GM12874 (cell line): ENCODE data around the gene PPP1R36.

Experiments used
- TF ChIP-seq, protein P1 (sequence below): IDR thresholded peaks from 2 replicates; pipeline ENCODE4 v1.5.1; 2011; ENCODE audit warnings: low read depth, mild to moderate bottlenecking, control low read depth, low read length, moderate library complexity; ENCODE audit not compliant: insufficient read depth

Gene PPP1R36

DNA sequence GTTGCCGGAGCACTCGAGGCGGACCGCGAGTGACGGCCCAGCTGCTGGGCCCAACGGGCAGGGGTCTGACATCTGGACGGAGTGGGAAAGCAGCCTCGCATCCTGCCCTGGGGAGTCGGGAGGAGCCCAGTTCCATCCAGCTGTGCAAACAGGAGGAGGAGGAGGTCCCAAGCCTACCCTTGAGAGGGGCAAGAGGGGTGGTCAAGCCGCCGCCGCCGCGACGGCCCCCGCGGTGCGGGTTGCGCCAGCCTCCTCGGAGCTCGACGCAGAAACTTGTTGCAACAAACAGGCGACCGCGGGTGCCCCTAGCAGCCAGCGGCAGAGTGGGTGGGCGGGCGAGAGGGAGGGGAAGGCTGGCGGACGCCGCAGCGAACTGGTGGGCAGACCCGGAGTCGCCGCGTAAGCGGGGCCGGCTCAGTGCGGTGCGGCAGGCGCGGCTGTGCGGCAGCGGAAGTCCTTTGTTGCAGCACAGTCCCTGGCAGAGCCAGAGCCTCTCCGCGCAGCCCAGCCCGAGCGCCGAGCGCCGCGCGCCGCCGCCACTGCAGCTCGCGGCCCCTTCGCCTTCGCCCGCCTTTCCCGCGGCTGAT is 45.4 kb upstream of the PPP1R36 start, which contains the start of gene ZBTB1:
ZBTB1 (plus strand) TSS at position 461 of the 587 bp plus-strand sequence. CDS start 16,735 bp downstream, outside the sequence.
- TF ChIP-seq, protein P1, sequence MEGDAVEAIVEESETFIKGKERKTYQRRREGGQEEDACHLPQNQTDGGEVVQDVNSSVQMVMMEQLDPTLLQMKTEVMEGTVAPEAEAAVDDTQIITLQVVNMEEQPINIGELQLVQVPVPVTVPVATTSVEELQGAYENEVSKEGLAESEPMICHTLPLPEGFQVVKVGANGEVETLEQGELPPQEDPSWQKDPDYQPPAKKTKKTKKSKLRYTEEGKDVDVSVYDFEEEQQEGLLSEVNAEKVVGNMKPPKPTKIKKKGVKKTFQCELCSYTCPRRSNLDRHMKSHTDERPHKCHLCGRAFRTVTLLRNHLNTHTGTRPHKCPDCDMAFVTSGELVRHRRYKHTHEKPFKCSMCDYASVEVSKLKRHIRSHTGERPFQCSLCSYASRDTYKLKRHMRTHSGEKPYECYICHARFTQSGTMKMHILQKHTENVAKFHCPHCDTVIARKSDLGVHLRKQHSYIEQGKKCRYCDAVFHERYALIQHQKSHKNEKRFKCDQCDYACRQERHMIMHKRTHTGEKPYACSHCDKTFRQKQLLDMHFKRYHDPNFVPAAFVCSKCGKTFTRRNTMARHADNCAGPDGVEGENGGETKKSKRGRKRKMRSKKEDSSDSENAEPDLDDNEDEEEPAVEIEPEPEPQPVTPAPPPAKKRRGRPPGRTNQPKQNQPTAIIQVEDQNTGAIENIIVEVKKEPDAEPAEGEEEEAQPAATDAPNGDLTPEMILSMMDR, result no peak

DNA sequence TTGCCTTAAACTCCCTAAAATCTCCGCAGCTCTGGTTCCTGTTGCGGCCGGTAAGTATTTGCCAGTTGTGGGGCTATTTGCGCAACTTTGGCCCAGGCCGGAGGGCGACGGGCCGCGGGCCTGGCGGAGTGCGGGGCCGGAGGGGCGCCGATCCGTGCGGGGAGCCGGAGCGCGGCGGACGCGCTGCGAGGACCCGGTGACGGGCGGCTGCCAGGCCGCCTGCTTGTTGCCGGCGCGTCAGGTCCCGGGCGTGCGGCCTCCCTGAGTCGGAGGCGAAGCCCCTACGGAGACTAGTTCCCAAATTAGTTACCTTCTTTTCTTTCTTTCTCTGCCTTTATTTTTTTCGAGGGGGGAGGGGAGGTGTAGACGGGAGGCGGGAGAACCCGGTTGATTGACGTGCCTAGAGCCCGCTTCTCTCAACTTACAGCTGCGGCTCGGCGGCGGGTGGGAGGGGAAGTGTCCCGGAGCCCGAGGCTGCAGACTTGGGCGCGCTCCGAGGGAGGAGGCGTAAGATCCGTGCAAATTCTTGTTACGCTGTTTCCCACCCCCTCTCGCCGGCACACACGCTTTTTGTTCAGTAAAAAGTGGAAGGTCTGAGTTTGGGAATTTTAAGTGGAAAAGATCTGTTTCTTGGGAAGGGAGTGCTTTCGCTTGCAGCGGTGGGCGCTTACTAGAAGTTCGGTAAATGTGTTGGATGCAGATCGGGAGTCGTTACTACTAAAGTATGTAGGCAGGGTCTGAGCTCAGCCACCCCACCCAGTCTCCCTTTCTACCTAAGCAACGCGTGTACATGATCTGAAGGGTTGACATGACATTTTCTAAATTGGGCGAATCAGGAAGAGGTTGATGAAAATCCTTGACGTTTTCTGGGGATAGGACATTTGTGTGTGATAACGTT is 44.6 kb upstream of the PPP1R36 start:
- TF ChIP-seq, protein P1, result no peak

DNA sequence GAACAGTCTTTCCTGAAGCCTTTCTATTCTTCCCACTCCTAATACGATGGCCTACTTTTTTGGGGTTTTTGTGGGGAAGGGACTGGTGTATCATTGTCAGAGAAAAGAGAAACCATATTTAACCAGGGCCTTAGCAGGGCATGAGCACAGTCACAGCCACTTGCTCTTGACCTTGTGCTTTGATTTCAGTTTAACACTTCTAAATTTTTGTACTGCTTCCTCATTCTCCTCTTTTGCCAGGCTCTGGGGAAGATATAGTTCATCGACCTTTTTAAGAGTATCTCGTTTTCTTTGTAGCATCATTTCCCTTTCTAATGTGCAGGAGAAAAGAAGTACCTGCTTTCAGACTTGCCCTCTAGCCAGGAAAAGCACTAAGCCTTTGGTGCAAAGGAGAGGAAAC is 43.0 kb upstream of the PPP1R36 start:
- TF ChIP-seq, protein P1, result no peak

DNA sequence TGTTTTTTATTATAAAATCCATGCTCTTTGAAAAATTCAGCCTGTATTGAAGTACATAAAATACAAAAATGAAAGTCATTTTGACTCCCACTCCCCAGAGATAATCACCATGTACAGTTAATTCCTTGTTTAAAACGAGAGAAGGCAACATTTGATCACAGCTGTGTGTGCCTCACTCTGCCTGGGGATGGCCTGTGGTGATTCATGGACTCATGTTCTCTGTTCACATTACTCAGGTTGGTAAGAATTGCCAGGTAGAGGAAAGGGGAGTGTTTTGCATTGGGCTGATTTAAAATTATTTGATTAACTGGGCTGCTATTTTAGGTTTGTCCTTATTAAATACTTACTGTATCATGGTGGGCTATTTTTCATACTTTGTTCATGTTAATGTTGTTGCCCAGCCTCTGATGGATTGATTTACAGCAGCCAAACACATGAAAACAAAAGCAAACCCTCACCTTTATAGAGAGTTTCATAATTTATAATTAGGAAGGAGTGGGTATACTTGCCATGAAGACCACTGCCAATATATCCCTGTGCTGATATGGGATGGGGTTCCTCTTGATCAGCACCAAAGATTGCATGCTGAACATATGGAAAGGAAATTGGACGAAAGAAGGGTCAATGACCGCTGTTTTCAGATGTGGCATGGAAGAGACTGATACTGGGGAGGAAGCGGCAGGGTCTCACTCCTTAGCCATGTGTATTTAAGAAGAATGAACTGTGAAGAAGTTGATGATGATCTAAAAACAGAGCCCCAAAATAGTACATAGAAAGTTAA is 42.2 kb upstream of the PPP1R36 start:
- TF ChIP-seq, protein P1, result no peak

DNA sequence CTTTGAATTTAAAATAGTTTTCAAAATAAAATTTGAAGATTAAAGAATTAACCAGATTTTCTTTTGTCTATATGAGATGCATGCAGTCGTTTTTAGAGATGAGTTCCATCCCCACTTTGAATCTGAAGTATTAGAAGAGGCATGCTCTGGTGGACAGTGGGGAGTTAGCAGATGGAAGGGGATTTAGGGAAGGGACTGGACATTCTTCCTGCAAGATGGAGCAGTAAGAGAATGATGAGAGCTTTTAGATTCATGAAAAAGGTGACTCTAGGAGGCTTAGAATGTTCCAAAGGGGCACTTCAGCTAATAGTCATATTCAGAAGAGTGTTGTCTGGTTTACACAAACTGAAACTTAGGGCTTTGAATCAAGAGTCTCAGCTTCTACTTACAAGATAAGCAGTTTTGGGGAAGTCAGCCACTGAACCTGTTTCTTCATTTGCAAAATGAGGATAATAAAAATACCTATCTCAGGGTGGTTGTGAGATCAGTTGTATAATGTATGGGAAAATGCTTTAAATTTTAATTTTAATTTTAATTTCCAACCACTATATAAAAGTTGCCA is 41.5 kb upstream of the PPP1R36 start:
- TF ChIP-seq, protein P1, result no peak

DNA sequence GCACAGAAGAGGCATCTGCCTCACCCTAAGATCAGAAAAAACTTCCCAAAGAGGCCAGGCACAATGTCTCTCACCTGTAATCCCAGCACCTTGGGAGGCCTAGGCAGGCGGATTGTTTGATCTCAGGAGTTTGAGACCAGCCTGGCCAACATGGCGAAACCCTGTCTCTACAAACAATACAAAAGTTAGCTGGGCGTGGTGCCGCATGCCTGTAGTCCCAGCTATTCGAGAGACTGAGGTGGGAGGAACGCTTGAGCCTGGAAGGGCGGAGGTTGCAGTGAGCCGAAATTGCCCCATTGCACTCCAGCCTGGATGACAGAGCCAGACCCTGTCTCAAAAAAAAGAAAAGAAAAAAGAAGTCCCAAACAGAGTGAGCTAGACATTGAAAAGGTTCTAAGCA is 40.7 kb upstream of the PPP1R36 start:
- TF ChIP-seq, protein P1, result no peak
